AG09319 (cell line): ENCODE data around the gene SMG1.

Experiments
- DNase-seq: peaks from one replicate; pipeline ENCODE4 v3.0.0-alpha.2; 2010; ENCODE audit warnings: low read depth; ENCODE audit errors: extremely low read depth
- TF ChIP-seq, protein P1 (sequence below): IDR thresholded peaks from 2 replicates; pipeline ENCODE4 v1.5.1; 2011; ENCODE audit warnings: low read depth, mild to moderate bottlenecking, inconsistent platforms, low read length, moderate library complexity

Gene SMG1

DNA sequence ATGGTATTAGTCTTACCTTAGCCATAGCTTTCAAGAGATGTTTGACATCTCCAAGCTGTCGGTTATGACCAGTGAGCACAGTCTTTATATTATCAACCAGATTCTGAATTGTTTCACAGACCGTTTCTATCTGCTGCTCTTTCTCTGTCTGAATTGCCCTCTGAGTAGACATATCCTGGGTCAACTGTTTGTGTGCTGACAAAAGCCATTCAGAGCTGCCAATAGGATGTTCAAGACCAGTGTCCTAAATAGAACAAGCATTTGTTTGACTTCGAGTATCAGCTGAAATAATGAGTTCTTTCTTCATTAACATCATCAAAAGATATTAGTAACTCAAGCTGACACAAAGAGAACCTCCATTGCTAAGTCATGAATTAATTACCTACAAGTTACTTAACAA is 109.9 kb downstream of the SMG1 start:
- no peak for DNase-seq
- TF ChIP-seq, protein P1, sequence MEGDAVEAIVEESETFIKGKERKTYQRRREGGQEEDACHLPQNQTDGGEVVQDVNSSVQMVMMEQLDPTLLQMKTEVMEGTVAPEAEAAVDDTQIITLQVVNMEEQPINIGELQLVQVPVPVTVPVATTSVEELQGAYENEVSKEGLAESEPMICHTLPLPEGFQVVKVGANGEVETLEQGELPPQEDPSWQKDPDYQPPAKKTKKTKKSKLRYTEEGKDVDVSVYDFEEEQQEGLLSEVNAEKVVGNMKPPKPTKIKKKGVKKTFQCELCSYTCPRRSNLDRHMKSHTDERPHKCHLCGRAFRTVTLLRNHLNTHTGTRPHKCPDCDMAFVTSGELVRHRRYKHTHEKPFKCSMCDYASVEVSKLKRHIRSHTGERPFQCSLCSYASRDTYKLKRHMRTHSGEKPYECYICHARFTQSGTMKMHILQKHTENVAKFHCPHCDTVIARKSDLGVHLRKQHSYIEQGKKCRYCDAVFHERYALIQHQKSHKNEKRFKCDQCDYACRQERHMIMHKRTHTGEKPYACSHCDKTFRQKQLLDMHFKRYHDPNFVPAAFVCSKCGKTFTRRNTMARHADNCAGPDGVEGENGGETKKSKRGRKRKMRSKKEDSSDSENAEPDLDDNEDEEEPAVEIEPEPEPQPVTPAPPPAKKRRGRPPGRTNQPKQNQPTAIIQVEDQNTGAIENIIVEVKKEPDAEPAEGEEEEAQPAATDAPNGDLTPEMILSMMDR: no peak

DNA sequence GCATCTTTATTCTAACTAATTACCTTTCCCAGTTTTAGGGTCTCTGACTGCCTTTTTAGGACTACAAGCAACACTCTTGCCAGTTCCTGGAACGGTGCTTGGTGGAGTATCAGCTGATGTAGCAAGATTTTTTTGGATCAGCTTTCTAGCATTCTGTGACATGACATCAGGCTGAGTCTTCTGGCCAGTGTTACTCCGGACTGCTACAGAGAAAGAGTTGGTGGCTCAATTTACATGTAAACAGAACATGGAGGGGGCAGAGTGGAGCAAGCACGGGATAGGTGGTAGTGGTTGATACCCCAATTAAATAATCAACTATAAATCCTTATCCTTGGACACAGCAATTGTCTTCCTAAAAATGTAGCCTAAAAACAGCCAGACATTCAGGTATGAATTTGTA is 114.3 kb downstream of the SMG1 start:
- DNase-seq: no peak
- TF ChIP-seq, protein P1: no peak

DNA sequence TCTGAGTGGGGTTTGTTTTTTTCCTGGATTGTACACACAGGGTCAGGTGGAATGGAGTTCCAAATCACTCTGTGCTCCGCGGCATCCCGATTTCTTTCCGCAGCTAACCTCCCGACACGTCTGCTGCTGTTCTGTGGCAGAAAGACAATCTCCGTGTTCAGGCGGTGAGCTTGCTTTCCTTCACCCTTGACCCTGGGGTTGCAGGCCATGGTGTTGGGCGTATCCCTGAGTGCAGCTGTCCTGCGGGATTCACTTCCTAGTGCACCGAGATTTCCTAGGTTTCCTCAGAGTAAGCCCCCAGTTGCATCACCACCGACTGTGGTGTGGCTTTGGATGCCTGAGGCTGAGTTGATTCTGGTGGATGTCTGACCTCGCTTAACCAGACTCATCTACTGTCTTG is 117.0 kb downstream of the SMG1 start:
- TF ChIP-seq, protein P1: no peak
- no peak for DNase-seq

DNA sequence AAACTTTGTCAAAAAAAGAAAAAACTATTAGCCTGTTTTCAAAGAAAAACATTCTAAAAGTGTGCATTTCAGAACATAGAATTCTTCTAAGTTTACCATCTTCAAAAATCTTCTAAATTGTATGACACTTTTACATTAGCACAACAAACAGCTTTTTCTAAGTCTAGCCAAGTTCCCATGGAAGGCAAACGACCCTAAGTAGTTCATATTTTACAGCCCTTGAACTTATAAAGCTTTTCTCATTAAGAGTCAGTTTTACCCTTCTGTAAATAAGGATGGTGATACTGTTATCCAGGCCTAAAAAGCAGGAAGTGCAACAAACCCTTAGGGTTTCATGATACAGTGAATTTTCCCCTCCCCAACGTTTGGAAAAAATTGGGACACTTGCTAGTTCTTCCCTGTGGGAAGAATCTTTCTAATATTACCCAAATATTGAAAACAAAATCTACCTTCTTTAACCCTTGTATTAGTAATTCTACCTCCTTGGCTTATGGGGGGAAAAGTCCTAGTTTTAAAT is 120.9 kb downstream of the SMG1 start:
- TF ChIP-seq, protein P1: no peak
- no peak for DNase-seq

DNA sequence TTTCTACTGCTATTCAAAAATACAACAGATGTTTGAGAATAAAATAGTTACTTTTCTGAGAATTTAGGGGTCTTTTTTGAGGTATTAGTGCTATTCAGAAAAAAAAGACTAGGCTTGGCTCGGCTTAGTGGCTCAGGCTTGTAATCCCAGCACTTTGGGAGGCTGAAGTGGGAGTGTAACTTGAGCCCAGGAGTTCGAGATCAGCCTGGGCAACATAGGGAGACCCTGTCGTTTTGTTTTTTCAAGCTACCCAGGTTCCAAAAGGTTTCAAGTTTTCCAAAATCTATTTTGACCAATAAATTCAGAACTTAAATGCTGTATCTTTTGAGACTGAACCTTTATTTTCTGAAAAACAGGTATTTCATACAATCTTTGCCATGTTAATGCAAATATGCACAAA is 121.7 kb downstream of the SMG1 start:
- no peak for DNase-seq
- TF ChIP-seq, protein P1: no peak

DNA sequence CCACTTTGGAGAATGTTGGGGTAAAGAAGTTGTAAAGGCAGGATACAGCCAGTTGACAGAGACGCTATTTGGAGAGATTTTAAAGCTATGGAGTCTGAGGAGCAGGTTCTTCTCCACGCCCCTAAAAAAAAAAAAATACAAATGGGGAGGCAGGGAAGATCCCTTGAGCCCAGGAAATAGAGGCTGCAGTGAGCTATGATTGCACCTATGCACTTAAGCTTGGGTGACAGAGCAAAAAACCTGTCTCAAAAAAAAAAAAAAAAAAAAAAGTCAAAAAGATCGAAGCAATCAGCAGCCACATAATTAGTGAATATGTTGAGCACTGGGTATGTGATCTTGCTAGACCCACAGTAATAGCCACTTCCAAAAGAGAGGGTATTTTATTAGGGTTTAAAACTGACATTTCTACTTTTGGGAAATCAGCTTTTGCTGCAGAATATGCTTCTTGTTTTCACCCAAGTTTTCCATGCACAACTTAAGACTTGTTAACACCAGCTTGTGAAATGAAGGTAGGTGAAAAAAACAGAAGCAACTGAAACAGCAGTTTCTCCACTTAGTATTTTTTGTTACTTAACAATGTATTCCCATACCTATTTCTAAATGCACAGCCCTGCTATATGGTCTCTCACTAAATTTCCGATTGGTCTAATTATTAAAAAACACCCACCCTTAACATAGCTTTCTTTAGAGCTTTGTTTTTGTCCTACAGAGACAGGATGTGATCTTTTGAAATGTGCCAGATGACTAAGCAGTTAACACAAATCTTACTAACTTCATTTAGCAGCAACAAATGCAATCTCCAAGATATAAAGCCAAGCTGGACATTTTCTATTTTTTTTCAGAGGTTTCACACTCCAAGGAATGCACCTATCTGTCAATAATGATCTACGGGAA is 122.4 kb downstream of the SMG1 start:
- no peak for DNase-seq
- TF ChIP-seq, protein P1: no peak

DNA sequence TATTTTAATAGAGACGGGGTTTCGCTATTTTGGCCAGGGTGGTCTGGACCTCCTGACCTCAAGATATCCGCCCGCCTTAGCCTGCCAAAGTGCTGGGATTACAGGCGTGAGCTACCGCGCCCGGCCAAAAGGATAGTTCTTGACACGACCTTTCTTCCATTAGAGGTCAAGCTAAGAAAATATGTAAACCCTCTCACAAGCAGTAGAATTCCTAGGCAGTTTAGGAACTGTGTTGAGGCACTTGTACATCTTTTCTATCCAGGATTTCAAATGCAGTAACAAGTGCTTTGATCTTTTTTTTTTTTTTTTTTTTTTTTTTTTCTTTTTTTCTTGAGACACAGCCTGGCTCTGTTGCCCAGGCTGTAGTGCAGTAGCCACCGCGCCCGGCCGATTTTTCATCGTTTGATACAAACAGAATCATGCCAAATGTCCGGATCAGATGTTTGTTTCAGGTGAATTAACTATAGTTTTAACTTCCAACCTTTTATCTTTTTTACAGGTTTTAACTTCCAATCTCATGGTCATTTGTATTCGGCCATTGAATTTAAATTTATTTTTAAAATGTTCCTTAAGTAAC is 123.4 kb downstream of the SMG1 start:
- TF ChIP-seq, protein P1: no peak
- DNase-seq: no peak
